Raji (cell line): Measurements from ENCODE around the gene PRRG3.

Experiments used
- POLR2A ChIP-seq: IDR thresholded peaks from 2 replicates; pipeline ENCODE4 v1.6.1; 2011; ENCODE audit warnings: low read depth, low read length, control low read depth; ENCODE audit not compliant: insufficient read depth

The PRRG3 gene

GRCh38 chrX:151725338-151725614 lies 30.0 kb downstream of the PRRG3 start:
- no peak for TF ChIP-seq POLR2A

- TF ChIP-seq POLR2A = no peak
These were observed 31.5 kb downstream of the PRRG3 start for GRCh38 chrX:151726751-151727150.

- no peak for TF ChIP-seq POLR2A
These were observed 32.1 kb downstream of the PRRG3 start for GRCh38 chrX:151727346-151727745.

- no peak for TF ChIP-seq POLR2A
These were observed 33.9 kb downstream of the PRRG3 start for GRCh38 chrX:151729056-151729725.

- no peak for TF ChIP-seq POLR2A
These were observed 39.2 kb downstream of the PRRG3 start, which contains the start of gene CNGA2 for GRCh38 chrX:151734446-151734845. Gene CNGA2, plus strand, starts transcription at chrX:151734746. Its CDS starts 3,738 bp downstream, at chrX:151738484.

- TF ChIP-seq POLR2A = no peak
These were observed 40.0 kb downstream of the PRRG3 start for GRCh38 chrX:151735219-151735618.

GRCh38 chrX:151736685-151737084 lies 41.4 kb downstream of the PRRG3 start:
- TF ChIP-seq POLR2A = no peak

- no peak for TF ChIP-seq POLR2A
These were observed 42.2 kb downstream of the PRRG3 start for GRCh38 chrX:151737494-151737893.

GRCh38 chrX:151738751-151739150 lies 43.5 kb downstream of the PRRG3 start:
- no peak for TF ChIP-seq POLR2A

- no peak for TF ChIP-seq POLR2A
These were observed 46.3 kb downstream of the PRRG3 start for GRCh38 chrX:151741606-151742005.

- TF ChIP-seq POLR2A = no peak
These were observed 47.1 kb downstream of the PRRG3 start for GRCh38 chrX:151742311-151742710.

GRCh38 chrX:151743651-151744470 lies 48.6 kb downstream of the PRRG3 start:
- no peak for TF ChIP-seq POLR2A

- TF ChIP-seq POLR2A = no peak
These were observed 50.4 kb downstream of the PRRG3 start for GRCh38 chrX:151745651-151746050.

GRCh38 chrX:151746502-151746901 lies 51.2 kb downstream of the PRRG3 start:
- no peak for TF ChIP-seq POLR2A

- TF ChIP-seq POLR2A = no peak
These were observed 55.3 kb downstream of the PRRG3 start for GRCh38 chrX:151750511-151750910.

GRCh38 chrX:151752847-151753246 lies 57.6 kb downstream of the PRRG3 start:
- no peak for TF ChIP-seq POLR2A
